Measurements from ENCODE around the gene VCAM1. TPM values are rescaled to one million over a fixed set of nuclear protein-coding genes. Genes with fewer than 3 reads are reported as not detected.

Gene VCAM1
- polyA plus RNA-seq, 1 donor from 2014 or later: 3.2 TPM

DNA sequence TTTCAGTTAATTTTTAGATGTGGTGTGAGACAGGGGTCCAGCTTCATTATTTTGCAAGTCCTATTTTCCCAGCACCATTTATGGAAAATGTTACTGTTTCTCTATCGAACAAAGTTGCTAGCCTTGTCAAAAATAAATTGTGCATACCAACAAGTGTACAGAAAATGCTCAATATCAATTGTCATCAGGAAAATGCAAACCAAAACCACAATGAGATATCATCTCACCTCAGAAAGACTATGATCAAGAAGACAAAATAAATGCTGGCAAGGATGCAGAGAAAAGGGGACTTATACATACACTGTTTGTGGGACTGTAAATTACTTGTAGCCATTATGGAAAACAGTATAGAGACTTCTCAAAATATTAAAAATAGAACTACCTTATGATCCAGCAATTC, 54.8 kb downstream of the VCAM1 start:
- Histone ChIP-seq H3K9ac (ENCODE audit: low read length) (no peak overlapping the region), H2AFZ (ENCODE audit: low read depth, low read length) (no peak overlapping the region), H3K9me2 (ENCODE audit: insufficient read depth, low read length) (no peaks in the 10 kb centered on the region), H3K4me3 (ENCODE audit: low read length) (no peak overlapping the region), H3K4me2 (ENCODE audit: low read length) (no peak overlapping the region), H3K9me3 (ENCODE audit: low read length) (no peaks in the 10 kb centered on the region), H3K27me3 (ENCODE audit: insufficient read depth, low read depth, low read length) (no peaks in the 10 kb centered on the region), H3K79me2 (replicated peaks; ENCODE audit: insufficient read depth, low read length) (no peaks in the 10 kb centered on the region), H3K27ac (ENCODE audit: low read length) (no peak overlapping the region), H4K20me1 (ENCODE audit: insufficient read depth) (no peaks in the 10 kb centered on the region), H3K36me3 (ENCODE audit: insufficient read depth, low read length) (no peaks in the 10 kb centered on the region), H3F3A (ENCODE audit: insufficient read depth, low read length, poor library complexity, severe bottlenecking) (no peaks in the 10 kb centered on the region)
- TF ChIP-seq, protein P1, sequence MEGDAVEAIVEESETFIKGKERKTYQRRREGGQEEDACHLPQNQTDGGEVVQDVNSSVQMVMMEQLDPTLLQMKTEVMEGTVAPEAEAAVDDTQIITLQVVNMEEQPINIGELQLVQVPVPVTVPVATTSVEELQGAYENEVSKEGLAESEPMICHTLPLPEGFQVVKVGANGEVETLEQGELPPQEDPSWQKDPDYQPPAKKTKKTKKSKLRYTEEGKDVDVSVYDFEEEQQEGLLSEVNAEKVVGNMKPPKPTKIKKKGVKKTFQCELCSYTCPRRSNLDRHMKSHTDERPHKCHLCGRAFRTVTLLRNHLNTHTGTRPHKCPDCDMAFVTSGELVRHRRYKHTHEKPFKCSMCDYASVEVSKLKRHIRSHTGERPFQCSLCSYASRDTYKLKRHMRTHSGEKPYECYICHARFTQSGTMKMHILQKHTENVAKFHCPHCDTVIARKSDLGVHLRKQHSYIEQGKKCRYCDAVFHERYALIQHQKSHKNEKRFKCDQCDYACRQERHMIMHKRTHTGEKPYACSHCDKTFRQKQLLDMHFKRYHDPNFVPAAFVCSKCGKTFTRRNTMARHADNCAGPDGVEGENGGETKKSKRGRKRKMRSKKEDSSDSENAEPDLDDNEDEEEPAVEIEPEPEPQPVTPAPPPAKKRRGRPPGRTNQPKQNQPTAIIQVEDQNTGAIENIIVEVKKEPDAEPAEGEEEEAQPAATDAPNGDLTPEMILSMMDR (IDR thresholded peaks at IDR 0.05; ENCODE audit: poor library complexity, severe bottlenecking): no peak
- TF ChIP-seq TAF1 (IDR thresholded peaks at IDR 0.05; ENCODE audit: low read depth) (no peak), MXI1 (conservative IDR thresholded peaks at IDR 0.05; ENCODE audit: poor library complexity, severe bottlenecking) (no peak), POLR2AphosphoS5 (IDR thresholded peaks at IDR 0.05) (no peak), SMC3 (conservative IDR thresholded peaks at IDR 0.05; ENCODE audit: poor library complexity) (no peak), RAD21 (conservative IDR thresholded peaks at IDR 0.05) (no peak), EP300 (conservative IDR thresholded peaks at IDR 0.05; ENCODE audit: poor library complexity, severe bottlenecking) (no peak), EZH2 (IDR thresholded peaks at IDR 0.05; ENCODE audit: borderline replicate concordance, insufficient read depth, low read length, poor library complexity, severe bottlenecking) (no peak)
- TF ChIP-seq, protein P2, sequence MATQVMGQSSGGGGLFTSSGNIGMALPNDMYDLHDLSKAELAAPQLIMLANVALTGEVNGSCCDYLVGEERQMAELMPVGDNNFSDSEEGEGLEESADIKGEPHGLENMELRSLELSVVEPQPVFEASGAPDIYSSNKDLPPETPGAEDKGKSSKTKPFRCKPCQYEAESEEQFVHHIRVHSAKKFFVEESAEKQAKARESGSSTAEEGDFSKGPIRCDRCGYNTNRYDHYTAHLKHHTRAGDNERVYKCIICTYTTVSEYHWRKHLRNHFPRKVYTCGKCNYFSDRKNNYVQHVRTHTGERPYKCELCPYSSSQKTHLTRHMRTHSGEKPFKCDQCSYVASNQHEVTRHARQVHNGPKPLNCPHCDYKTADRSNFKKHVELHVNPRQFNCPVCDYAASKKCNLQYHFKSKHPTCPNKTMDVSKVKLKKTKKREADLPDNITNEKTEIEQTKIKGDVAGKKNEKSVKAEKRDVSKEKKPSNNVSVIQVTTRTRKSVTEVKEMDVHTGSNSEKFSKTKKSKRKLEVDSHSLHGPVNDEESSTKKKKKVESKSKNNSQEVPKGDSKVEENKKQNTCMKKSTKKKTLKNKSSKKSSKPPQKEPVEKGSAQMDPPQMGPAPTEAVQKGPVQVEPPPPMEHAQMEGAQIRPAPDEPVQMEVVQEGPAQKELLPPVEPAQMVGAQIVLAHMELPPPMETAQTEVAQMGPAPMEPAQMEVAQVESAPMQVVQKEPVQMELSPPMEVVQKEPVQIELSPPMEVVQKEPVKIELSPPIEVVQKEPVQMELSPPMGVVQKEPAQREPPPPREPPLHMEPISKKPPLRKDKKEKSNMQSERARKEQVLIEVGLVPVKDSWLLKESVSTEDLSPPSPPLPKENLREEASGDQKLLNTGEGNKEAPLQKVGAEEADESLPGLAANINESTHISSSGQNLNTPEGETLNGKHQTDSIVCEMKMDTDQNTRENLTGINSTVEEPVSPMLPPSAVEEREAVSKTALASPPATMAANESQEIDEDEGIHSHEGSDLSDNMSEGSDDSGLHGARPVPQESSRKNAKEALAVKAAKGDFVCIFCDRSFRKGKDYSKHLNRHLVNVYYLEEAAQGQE (IDR thresholded peaks at IDR 0.05; ENCODE audit: borderline replicate concordance): no peak

DNA sequence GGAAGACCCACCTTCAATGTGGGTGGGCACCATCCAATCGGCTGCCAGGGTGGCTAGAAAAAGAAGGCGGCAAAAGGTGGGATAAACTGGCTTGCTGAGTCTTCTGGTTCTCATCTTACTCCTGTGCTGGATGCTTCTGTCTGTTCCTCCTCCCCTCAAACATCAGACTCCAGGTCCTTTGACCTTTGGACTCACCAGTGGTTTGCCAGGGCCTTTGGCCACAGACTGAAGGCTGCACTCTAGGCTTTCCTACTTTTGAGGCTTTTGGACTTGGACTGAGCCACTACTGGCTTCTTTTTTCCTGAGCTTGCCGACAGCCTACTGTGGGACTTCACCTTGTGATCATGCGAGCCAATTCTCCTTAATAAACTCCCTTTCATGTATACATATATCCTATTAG, 55.9 kb downstream of the VCAM1 start:
- H3K4me3 ChIP-seq (ENCODE audit: low read length): no peak overlapping the region
- no peak overlapping the region for H3K9ac ChIP-seq (ENCODE audit: low read length)
- no peaks in the 10 kb centered on the region for H3F3A ChIP-seq (ENCODE audit: insufficient read depth, low read length, poor library complexity, severe bottlenecking)
- no peaks in the 10 kb centered on the region for H4K20me1 ChIP-seq (ENCODE audit: insufficient read depth)
- TF ChIP-seq POLR2AphosphoS5 (IDR thresholded peaks at IDR 0.05) (no peak), TAF1 (IDR thresholded peaks at IDR 0.05; ENCODE audit: low read depth) (no peak), EP300 (conservative IDR thresholded peaks at IDR 0.05; ENCODE audit: poor library complexity, severe bottlenecking) (no peak), EZH2 (IDR thresholded peaks at IDR 0.05; ENCODE audit: borderline replicate concordance, insufficient read depth, low read length, poor library complexity, severe bottlenecking) (no peak), SMC3 (conservative IDR thresholded peaks at IDR 0.05; ENCODE audit: poor library complexity) (no peak), RAD21 (conservative IDR thresholded peaks at IDR 0.05) (no peak), MXI1 (conservative IDR thresholded peaks at IDR 0.05; ENCODE audit: poor library complexity, severe bottlenecking) (no peak)
- TF ChIP-seq, protein P1 (IDR thresholded peaks at IDR 0.05; ENCODE audit: poor library complexity, severe bottlenecking): no peak
- TF ChIP-seq, protein P2 (IDR thresholded peaks at IDR 0.05; ENCODE audit: borderline replicate concordance): no peak
- no peak overlapping the region for H2AFZ ChIP-seq (ENCODE audit: low read depth, low read length)
- no peaks in the 10 kb centered on the region for H3K27me3 ChIP-seq (ENCODE audit: insufficient read depth, low read depth, low read length)
- no peak overlapping the region for H3K27ac ChIP-seq (ENCODE audit: low read length)
- H3K4me2 ChIP-seq (ENCODE audit: low read length): no peak overlapping the region
- H3K36me3 ChIP-seq (ENCODE audit: insufficient read depth, low read length): no peaks in the 10 kb centered on the region
- H3K79me2 ChIP-seq (replicated peaks; ENCODE audit: insufficient read depth, low read length): no peaks in the 10 kb centered on the region
- no peaks in the 10 kb centered on the region for H3K9me2 ChIP-seq (ENCODE audit: insufficient read depth, low read length)
- H3K9me3 ChIP-seq (ENCODE audit: low read length): no peaks in the 10 kb centered on the region

Measured in neural cell (in vitro differentiated cells).